ENCODE data around the gene NAT8L.

Gene NAT8L

GRCh38 chr4:2069161-2069971 lies 10.2 kb downstream of the NAT8L start:
- no peak overlapping the region for H3K4me3 ChIP-seq (ENCODE audit: control insufficient read depth, low read depth, low read length)
- DNase-seq (ENCODE audit: low read depth), result no peak
- TF ChIP-seq, protein P1, sequence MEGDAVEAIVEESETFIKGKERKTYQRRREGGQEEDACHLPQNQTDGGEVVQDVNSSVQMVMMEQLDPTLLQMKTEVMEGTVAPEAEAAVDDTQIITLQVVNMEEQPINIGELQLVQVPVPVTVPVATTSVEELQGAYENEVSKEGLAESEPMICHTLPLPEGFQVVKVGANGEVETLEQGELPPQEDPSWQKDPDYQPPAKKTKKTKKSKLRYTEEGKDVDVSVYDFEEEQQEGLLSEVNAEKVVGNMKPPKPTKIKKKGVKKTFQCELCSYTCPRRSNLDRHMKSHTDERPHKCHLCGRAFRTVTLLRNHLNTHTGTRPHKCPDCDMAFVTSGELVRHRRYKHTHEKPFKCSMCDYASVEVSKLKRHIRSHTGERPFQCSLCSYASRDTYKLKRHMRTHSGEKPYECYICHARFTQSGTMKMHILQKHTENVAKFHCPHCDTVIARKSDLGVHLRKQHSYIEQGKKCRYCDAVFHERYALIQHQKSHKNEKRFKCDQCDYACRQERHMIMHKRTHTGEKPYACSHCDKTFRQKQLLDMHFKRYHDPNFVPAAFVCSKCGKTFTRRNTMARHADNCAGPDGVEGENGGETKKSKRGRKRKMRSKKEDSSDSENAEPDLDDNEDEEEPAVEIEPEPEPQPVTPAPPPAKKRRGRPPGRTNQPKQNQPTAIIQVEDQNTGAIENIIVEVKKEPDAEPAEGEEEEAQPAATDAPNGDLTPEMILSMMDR (conservative IDR thresholded peaks at IDR 0.05; ENCODE audit: control insufficient read depth, insufficient read depth, low read depth, low read length), result no peak

- TF ChIP-seq, protein P1 (conservative IDR thresholded peaks at IDR 0.05; ENCODE audit: control insufficient read depth, insufficient read depth, low read depth, low read length), result no peak
- no peak for DNase-seq (ENCODE audit: low read depth)
- no peak overlapping the region for H3K4me3 ChIP-seq (ENCODE audit: control insufficient read depth, low read depth, low read length)
Observed at GRCh38 chr4:2069986-2070385, 10.9 kb downstream of the NAT8L start.

- DNase-seq (ENCODE audit: low read depth), result no peak
- TF ChIP-seq, protein P1 (conservative IDR thresholded peaks at IDR 0.05; ENCODE audit: control insufficient read depth, insufficient read depth, low read depth, low read length), result no peak
- H3K4me3 ChIP-seq (ENCODE audit: control insufficient read depth, low read depth, low read length), result no peak overlapping the region
Observed at GRCh38 chr4:2070421-2071251, 11.5 kb downstream of the NAT8L start.

DNA sequence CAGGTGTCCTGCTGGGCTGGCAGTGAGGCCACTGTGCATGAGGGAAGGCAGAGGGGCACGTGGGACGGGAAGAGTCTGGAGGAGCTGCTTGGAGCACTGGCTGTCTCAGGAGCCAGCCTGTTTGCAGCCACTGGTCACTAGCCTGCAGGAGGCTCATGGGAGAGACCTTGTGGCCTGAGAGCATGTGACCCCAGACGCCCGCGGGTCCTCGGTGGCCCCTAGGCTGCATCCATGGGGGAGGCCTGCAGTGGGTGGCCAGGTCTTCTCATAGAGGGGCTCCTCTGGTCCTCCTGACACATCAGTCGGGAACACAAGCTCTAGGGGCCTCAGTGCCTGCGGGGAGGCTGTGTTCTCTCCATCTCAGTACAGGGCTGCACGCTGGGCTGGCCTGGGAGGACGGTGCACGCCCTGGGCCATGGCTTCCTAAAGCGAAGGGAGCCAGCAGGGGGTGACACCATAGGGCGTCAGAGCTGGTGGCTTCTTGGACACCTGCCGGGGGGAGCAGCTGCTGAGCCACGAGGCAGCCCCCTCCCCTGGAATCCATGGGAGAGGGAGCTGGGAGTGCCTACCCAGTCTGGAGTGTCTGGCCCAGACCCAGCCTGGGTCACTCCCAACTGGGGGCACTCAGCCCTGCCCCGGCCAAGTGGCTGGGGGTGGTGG lies 12.3 kb downstream of the NAT8L start:
- no peak for DNase-seq (ENCODE audit: low read depth)
- TF ChIP-seq, protein P1 (conservative IDR thresholded peaks at IDR 0.05; ENCODE audit: control insufficient read depth, insufficient read depth, low read depth, low read length), result no peak
- H3K4me3 ChIP-seq (ENCODE audit: control insufficient read depth, low read depth, low read length), result no peak overlapping the region

DNA sequence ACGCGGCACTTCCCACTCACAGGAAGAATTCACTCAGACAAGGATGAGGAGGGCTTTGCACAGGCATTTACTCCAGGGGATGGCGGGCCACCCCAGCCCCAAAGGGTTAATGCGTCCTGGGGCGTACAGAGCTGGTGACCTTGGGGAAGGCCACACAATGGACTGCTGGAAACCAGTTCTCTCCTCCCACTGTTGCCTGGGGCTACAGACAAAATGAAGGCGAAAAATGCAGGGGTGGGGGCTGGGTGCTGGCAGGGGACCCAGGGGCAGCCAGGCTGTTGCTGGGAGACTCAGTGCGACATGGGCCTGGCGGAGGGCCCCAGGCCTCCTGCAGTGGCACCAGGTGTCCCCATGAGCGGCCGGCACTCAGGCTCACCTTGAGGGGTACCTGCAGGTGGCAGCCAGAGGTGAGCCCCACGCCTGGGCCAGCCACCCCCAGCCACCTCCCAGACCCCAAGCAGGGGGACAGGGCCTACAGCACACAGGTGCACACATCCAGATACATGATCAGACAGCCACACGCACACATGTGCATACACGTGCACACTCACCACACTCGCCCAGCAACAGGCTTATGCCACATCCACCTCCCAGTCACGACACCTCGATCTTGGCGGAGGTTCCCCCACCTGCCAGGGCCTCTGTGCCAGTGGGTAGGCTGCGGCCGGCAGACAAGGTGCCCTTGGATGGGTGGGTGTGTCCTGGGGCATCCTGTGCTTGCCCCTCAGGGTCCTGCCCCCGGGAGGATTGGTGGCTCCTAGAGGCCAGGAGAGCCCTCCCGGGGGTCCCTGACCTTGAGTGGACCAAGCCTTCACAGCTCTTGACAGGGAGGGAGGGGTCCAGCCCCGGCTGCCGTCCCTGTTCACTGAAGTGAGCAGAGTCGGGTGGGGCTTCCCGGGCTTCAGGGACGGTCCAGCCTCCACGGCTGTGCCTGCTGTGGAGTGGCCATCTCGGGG lies 13.1 kb downstream of the NAT8L start:
- no peak overlapping the region for H3K4me3 ChIP-seq (ENCODE audit: control insufficient read depth, low read depth, low read length)
- no peak for DNase-seq (ENCODE audit: low read depth)
- TF ChIP-seq, protein P1 (conservative IDR thresholded peaks at IDR 0.05; ENCODE audit: control insufficient read depth, insufficient read depth, low read depth, low read length), result no peak
